Endothelial cell (in vitro differentiated cells): ENCODE results near the gene BST1. TPM values are rescaled to one million over a fixed set of nuclear protein-coding genes. Genes with fewer than 3 reads are reported as not detected.

Experiments
- DNase-seq: peaks from one replicate; pipeline ENCODE4 v3.0.0; 2021; ENCODE audit warnings: low spot score
- H3K27ac Mint-ChIP-seq: one replicate; pipeline ENCODE4 v1.8.0; 2021; ENCODE audit warnings: mixed read lengths, inconsistent platforms; ENCODE audit not compliant: unreplicated experiment
- H3K27me3 Mint-ChIP-seq: one replicate; pipeline ENCODE4 v1.8.0; 2021; ENCODE audit warnings: mild to moderate bottlenecking, moderate library complexity, mixed read lengths, inconsistent platforms; ENCODE audit not compliant: unreplicated experiment
- H3K36me3 Mint-ChIP-seq: one replicate; pipeline ENCODE4 v1.8.0; 2021; ENCODE audit warnings: mild to moderate bottlenecking, low read depth, mixed read lengths, inconsistent platforms; ENCODE audit not compliant: unreplicated experiment
- H3K4me1 Mint-ChIP-seq: one replicate; pipeline ENCODE4 v1.8.0; 2021; ENCODE audit warnings: mild to moderate bottlenecking, mixed read lengths, inconsistent platforms; ENCODE audit not compliant: unreplicated experiment
- H3K4me3 Mint-ChIP-seq: one replicate; pipeline ENCODE4 v1.8.0; 2021; ENCODE audit warnings: mild to moderate bottlenecking, mixed read lengths, inconsistent platforms; ENCODE audit not compliant: unreplicated experiment
- H3K9me3 Mint-ChIP-seq: one replicate; pipeline ENCODE4 v1.8.0; 2021; ENCODE audit warnings: mixed read lengths, inconsistent platforms; ENCODE audit not compliant: unreplicated experiment
- total RNA-seq: library from RNA; stranded (reverse); fragmentation: NEBNext Ultra II Directional; extraction: Animal tissue kit (Norgen Biotek cat#: 25700); gene quantifications from one replicate; pipeline ENCODE4 v1.2.1, GENCODE V29; 2021; ENCODE audit not compliant: unreplicated experiment
- TF ChIP-seq, protein P1 (sequence below): fragments of 200-600 bp; sonication (generic); IDR thresholded peaks from one replicate; pipeline ENCODE4 v1.5.0; 2021; ENCODE audit warnings: antibody characterized with exemption; ENCODE audit not compliant: unreplicated experiment

BST1 gene
- total RNA-seq, 1 donor from 2014 or later, result 12.6 TPM

DNA sequence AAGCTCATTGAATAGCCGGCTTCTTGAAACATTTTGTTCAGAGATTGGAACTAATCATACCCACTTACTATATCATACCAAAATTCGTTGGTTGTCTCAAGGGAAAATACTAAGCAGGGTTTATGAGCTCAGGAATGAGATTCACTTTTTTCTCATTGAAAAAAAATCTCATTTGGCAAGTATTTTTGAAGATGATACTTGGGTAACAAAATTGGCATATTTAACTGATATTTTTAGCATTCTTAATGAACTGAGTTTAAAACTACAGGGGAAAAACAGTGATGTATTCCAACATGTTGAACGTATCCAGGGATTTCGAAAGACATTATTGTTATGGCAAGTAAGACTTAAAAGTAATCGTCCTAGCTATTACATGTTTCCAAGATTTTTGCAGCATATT lies 14.8 kb upstream of the BST1 start:
- DNase-seq, result no peak
- Mint-ChIP-seq H3K4me1 (peaks cover 30% of the 10 kb centered on the region), H3K27ac (no peak overlapping the region), H3K4me3 (no peak overlapping the region), H3K36me3 (peaks cover 12% of the 10 kb centered on the region), H3K9me3 (no peaks in the 10 kb centered on the region), H3K27me3 (no peaks in the 10 kb centered on the region)
- TF ChIP-seq, protein P1, sequence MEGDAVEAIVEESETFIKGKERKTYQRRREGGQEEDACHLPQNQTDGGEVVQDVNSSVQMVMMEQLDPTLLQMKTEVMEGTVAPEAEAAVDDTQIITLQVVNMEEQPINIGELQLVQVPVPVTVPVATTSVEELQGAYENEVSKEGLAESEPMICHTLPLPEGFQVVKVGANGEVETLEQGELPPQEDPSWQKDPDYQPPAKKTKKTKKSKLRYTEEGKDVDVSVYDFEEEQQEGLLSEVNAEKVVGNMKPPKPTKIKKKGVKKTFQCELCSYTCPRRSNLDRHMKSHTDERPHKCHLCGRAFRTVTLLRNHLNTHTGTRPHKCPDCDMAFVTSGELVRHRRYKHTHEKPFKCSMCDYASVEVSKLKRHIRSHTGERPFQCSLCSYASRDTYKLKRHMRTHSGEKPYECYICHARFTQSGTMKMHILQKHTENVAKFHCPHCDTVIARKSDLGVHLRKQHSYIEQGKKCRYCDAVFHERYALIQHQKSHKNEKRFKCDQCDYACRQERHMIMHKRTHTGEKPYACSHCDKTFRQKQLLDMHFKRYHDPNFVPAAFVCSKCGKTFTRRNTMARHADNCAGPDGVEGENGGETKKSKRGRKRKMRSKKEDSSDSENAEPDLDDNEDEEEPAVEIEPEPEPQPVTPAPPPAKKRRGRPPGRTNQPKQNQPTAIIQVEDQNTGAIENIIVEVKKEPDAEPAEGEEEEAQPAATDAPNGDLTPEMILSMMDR, result no peak

DNA sequence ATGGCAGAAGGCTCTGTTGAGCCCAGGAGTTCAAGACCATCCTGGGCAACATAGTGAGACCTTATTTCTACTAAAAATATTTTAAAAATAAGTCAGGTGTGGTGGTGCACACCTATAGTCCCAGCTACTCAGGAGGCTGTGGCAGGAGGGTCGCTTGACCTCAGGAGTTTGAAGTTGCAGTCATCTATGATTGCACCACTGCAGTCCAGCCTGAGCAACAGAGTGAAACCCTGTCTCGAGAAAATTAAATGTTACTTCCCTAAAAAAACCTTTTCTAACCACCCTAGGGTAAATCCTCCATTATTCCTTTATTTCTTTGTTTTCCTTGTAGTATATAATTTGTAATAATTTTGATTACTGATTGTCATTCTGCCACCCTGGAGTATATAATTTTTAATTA lies 13.3 kb upstream of the BST1 start:
- peak overlapping the region; percentile 92 for H3K27ac Mint-ChIP-seq
- no peaks in the 10 kb centered on the region for H3K27me3 Mint-ChIP-seq
- H3K9me3 Mint-ChIP-seq, result no peaks in the 10 kb centered on the region
- H3K4me3 Mint-ChIP-seq, result no peak overlapping the region
- TF ChIP-seq, protein P1, result no peak
- DNase-seq, result no peak
- H3K36me3 Mint-ChIP-seq, result peaks cover 12% of the 10 kb centered on the region
- peaks cover 24% of the 10 kb centered on the region for H3K4me1 Mint-ChIP-seq

DNA sequence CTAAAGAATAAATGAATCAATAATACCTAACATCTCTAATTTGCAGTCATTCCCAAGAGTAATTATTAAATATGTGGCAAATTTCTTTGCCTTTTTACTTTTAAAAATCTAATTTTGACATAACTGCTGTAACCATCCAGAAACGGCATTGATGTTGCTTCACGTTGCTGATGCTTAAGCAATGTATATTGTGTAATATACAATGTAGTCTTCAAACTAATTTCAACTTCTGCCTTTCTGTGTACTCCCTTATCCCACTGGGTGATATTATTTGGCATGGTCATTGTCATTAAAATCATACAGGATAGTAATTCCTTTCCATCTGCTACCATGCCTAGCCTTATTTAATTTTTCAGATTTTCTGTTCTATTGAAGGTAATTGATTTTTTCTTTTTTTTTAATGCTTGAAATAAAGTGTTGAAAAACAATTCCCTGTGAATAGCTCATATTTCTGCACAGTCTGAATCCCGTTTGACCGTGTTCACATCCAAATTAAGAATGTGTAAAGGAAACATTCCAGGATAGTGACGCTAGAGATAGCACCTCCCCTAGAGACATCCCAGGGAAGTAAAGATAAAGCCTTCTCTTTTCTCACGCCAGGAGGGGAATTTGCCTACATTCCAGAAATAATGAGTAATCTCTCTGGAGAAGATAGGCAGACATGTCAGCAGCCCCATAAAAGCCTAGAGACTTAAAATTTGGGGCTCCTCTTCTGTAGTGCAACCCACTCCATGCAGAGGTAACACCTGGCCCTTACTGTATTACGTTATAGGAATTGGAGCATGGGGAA lies 12.7 kb upstream of the BST1 start:
- Mint-ChIP-seq H3K4me3 (no peak overlapping the region), H3K27me3 (no peaks in the 10 kb centered on the region), H3K27ac (peak overlapping the region; percentile 92), H3K9me3 (no peaks in the 10 kb centered on the region), H3K36me3 (peaks cover 8% of the 10 kb centered on the region), H3K4me1 (peaks cover 19% of the 10 kb centered on the region)
- TF ChIP-seq, protein P1, result no peak
- no peak for DNase-seq

DNA sequence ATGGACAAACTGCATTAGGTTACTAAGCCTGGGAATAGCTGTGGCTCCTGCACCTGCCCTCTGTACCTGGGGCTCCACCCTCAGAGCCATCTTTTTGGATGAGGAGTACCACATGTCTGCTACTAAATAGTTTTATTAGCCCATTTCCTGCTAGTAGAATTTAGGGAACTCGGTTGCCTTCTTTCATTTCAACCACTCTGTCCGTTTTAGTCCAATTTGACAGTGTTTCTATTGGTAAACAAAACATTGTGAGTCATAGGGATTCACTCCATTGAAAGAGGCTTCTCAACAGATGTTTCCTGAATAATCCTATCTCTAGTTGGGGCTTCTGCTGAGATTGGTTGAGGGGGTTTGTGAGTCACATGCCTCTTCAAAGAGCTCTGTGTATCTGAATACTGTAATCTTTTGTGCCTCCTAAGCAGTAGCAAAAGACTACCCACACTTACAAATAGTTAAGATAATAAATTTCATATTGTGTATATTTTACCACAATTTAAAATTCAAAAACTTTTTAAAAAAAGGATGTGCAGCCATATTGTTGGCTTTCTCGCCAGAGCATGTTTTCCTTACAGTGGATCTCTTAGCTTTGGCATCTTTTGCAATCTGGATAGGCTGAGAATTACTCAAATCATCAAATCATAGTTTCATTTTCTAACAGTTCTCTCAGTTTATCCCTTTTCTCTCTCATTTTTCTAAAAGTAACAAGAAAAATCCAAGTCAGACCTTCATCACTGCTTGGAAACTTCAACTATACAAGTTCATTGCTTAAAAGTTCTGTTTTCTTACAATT lies 11.3 kb upstream of the BST1 start:
- no peak overlapping the region for H3K4me3 Mint-ChIP-seq
- no peak for DNase-seq
- H3K27ac Mint-ChIP-seq, result peak overlapping the region; percentile 92
- TF ChIP-seq, protein P1, result no peak
- peaks cover 2% of the 10 kb centered on the region for H3K36me3 Mint-ChIP-seq
- no peaks in the 10 kb centered on the region for H3K9me3 Mint-ChIP-seq
- H3K27me3 Mint-ChIP-seq, result no peaks in the 10 kb centered on the region
- H3K4me1 Mint-ChIP-seq, result peaks cover 16% of the 10 kb centered on the region

DNA sequence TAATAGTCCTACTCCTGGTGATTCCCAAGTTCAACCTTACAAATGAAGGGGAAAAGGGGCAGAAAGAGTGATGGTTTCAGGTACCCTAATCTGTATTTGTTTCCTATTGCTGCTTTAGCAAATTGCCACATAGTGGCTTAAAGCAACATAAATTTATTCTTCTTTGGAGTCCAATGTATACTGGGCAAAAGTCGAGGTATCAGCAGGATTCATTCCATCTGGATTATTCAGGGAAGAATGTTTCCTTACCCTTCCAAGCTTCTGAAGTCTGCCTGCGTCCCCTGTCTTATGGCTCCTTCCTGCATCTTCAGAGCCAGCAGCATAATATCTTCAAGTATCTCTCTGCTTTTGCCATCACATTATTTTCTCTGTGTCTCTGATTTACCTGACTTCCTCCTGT lies 10.3 kb upstream of the BST1 start:
- H3K36me3 Mint-ChIP-seq, result peaks cover 5% of the 10 kb centered on the region
- peaks cover 16% of the 10 kb centered on the region for H3K4me1 Mint-ChIP-seq
- peaks cover 2% of the 10 kb centered on the region for H3K27me3 Mint-ChIP-seq
- DNase-seq, result no peak
- H3K9me3 Mint-ChIP-seq, result no peaks in the 10 kb centered on the region
- TF ChIP-seq, protein P1, result no peak
- no peak overlapping the region for H3K27ac Mint-ChIP-seq
- H3K4me3 Mint-ChIP-seq, result no peak overlapping the region
